ENCODE measurements around the gene ZNF425.

DNA sequence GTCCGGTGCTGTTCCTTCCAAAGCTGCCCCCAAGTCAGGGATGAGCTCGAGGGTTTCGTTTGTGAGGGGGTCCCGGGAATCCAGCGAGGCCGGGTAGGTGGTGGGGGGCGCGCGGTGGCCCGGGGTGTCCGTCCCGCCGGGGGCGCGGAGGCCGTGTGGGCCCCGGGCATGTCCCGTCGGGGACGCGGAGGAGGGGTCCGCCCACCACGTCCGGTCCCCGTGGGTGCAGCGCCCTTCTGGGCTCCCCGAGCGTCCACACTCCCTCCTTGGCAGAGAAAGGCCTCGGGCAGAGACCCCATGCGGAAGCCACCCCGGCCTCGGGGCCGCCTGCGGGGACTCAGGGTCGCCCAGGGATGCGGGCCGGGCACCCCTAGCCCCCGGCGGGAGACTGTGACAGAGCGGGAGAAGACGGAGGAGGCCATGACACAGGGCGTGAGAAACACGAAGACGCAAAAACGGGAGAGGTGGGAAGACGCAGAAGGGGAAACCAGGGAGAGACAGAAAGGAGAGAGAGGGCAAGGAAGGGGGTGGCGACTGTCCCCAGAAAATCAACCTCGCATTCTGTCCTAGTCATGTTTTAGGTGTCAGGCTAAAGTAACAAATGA, 640 bp upstream of the ZNF425 start:
- TF ChIP-seq CTCF (conservative IDR thresholded peaks at IDR 0.05) (0 out of 2 replicates have a peak, but pooled peaks have one; percentile 49), ZFX (IDR thresholded peaks at IDR 0.05) (no peak)
